Thyroid gland (tissue), 4 donors: Measurements from ENCODE around the gene CDKL5. TPM values are rescaled to one million over a fixed set of nuclear protein-coding genes. Genes with fewer than 3 reads are reported as not detected.

Source experiments
- DNase-seq, 2 donors: peaks; one replicate each; pipeline ENCODE4 v3.0.0-alpha.2; 2019
- H3K27ac ChIP-seq, 3 donors: fragments of 200-600 bp; sonication (generic); 1 replicate in 2 of 3; 2 replicates in 1 of 3; pipeline ENCODE4 v1.5.1; 2016 to 2019; ENCODE audit warnings: mild to moderate bottlenecking in 1 of 3, moderate library complexity in 1 of 3
- H3K27me3 ChIP-seq: fragments of 200-600 bp; sonication (generic); one replicate; pipeline ENCODE4 v1.5.1; 2019
- H3K36me3 ChIP-seq, 2 donors: fragments of 200-600 bp; sonication (generic); one replicate each; pipeline ENCODE4 v1.5.1; 2016 to 2019
- H3K4me1 ChIP-seq, 2 donors: fragments of 200-600 bp; sonication (generic); one replicate each; pipeline ENCODE4 v1.5.1; 2017 to 2019
- H3K4me3 ChIP-seq, 3 donors: fragments of 200-600 bp; sonication (generic); replicated peaks in 1 of 3; 1 replicate in 2 of 3; 2 replicates in 1 of 3; pipeline ENCODE4 v1.5.1; 2016; ENCODE audit warnings: mild to moderate bottlenecking in 1 of 3
- H3K9me3 ChIP-seq: fragments of 200-600 bp; sonication (generic); one replicate; pipeline ENCODE4 v1.5.1; 2017
- POLR2A ChIP-seq, 2 donors: fragments of 450-650 bp; IDR thresholded peaks; one replicate each; pipeline ENCODE4 v1.6.1; 2017; ENCODE audit warnings: antibody characterized with exemption in 2 of 2, mild to moderate bottlenecking in 2 of 2, moderate library complexity in 1 of 2
- WGBS, 2 donors: methylation state at CpG; one replicate each; pipeline ENCODE4 v1.1.5; 2017; 5-methylcytosine and 5-hydroxymethylcytosine counted together
- intact Hi-C: fragments of 100-400 bp; cut with DNase I; formaldehyde crosslinking; loops from one replicate; pipeline ENCODE4 v1.15.1; 2023
- total RNA-seq, 4 donors: library from RNA; depleted of rRNA; stranded (reverse); fragments of >200 nt; gene quantifications; one replicate each; pipeline ENCODE4 v1.2.3, GENCODE V29; 2016
- TF ChIP-seq, protein P1 (sequence below), 6 experiments: fragments of 200-600 bp in 3 of 6; fragments of 450-650 bp in 3 of 6; sonication (generic) in 3 of 6; IDR thresholded peaks; one replicate each; pipeline ENCODE4 v1.5.1; 2016 to 2019; ENCODE audit warnings: antibody characterized with exemption in 6 of 6, mild to moderate bottlenecking in 2 of 6, inconsistent platforms in 1 of 6, moderate library complexity in 1 of 6

Gene CDKL5
- total RNA-seq, 4 donors from 2014 or later: 8.4 to 14.8 (median 10.0) TPM

DNA sequence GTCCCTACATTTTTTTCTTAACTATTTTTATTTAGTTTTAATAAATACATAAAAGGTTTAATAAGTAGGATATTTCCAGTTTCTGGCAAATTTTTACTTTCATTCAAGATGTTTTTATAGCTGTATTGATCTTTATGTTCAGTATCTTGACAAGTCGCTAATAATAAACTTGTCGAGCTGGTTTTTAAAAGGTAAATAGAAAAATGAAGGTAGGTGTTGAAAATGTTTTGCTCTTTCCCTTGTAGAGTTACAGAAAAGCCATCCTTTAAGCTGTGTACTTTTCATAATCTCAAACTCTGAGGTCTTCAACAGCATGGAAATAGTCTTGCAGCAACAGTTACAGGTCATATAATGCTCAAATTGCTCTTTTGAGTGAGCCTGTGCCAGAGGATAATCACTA is 193.9 kb downstream of the CDKL5 start:
- WGBS, 2 donors: 81 to 84% methylated on average over 2 of the region's 2 CpGs
- no peaks in the 10 kb centered on the region for H3K4me1 ChIP-seq
- no peak for DNase-seq
- no peaks in the 10 kb centered on the region for H3K36me3 ChIP-seq
- no peaks in the 10 kb centered on the region for H3K9me3 ChIP-seq
- TF ChIP-seq, protein P1, sequence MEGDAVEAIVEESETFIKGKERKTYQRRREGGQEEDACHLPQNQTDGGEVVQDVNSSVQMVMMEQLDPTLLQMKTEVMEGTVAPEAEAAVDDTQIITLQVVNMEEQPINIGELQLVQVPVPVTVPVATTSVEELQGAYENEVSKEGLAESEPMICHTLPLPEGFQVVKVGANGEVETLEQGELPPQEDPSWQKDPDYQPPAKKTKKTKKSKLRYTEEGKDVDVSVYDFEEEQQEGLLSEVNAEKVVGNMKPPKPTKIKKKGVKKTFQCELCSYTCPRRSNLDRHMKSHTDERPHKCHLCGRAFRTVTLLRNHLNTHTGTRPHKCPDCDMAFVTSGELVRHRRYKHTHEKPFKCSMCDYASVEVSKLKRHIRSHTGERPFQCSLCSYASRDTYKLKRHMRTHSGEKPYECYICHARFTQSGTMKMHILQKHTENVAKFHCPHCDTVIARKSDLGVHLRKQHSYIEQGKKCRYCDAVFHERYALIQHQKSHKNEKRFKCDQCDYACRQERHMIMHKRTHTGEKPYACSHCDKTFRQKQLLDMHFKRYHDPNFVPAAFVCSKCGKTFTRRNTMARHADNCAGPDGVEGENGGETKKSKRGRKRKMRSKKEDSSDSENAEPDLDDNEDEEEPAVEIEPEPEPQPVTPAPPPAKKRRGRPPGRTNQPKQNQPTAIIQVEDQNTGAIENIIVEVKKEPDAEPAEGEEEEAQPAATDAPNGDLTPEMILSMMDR (IDR thresholded peaks at IDR 0.05): no peak
- no peak for TF ChIP-seq POLR2A (IDR thresholded peaks at IDR 0.05)
- H3K4me3 ChIP-seq: no peak overlapping the region
- no peak overlapping the region for H3K27ac ChIP-seq
- intact Hi-C loops: no loop called here
- no peaks in the 10 kb centered on the region for H3K27me3 ChIP-seq

GRCh38 chrX:18620349-18620748 is 194.9 kb downstream of the CDKL5 start:
- Histone ChIP-seq H3K27ac (no peak overlapping the region), H3K27me3 (no peaks in the 10 kb centered on the region), H3K4me3 (no peak overlapping the region), H3K36me3 (no peaks in the 10 kb centered on the region), H3K4me1 (no peaks in the 10 kb centered on the region), H3K9me3 (no peaks in the 10 kb centered on the region)
- WGBS, 2 donors: 87 to 88% methylated on average over 8 of the region's 8 CpGs
- TF ChIP-seq POLR2A (IDR thresholded peaks at IDR 0.05): no peak
- TF ChIP-seq, protein P1 (IDR thresholded peaks at IDR 0.05): no peak
- intact Hi-C loops: no loop called here
- DNase-seq: no peak

DNA sequence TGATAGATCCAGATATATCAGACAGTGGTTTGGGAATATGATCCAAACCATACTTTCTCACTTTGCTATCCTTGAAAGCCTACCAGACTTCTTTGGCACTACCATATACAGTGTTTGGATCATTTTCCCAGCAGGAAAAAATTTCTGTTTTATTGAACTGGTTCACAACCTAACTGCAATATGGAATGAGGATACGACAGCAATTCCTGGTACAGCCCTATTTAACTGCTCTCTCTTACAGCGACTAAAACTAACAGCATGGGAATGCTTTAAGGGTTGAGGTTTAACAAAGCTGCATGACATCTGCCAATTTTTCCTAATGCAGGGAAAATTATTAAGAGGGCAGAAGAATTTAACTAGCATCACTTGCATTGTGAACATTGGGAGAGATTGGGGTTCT is 199.2 kb downstream of the CDKL5 start:
- WGBS, 2 donors: 96 to 100% methylated on average over 2 of the region's 2 CpGs
- DNase-seq: no peak
- H3K36me3 ChIP-seq: no peaks in the 10 kb centered on the region
- no peak overlapping the region for H3K4me3 ChIP-seq
- H3K9me3 ChIP-seq: no peaks in the 10 kb centered on the region
- intact Hi-C loops: no loop called here
- no peaks in the 10 kb centered on the region for H3K27me3 ChIP-seq
- no peak overlapping the region for H3K27ac ChIP-seq
- TF ChIP-seq, protein P1 (IDR thresholded peaks at IDR 0.05): no peak
- no peak for TF ChIP-seq POLR2A (IDR thresholded peaks at IDR 0.05)
- H3K4me1 ChIP-seq: no peaks in the 10 kb centered on the region

DNA sequence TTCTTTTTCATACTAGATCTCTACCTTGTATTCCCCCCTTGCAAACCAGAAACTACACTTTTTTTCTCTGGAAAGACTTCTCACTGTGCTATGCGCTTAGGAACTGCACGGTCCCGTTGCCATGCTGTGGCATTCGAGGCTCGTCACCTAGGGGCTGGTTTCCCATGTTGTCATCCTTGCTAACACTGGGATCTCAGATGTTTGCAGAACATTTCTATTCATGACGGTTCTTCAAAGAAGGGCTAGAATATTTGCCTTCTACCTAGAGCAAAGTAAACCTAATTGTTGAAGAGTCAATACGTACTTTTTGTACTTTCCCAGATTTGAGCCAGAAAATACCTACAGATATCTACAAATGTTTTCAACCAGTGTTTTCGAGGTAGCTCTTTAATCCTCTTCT is 205.5 kb downstream of the CDKL5 start:
- TF ChIP-seq POLR2A (IDR thresholded peaks at IDR 0.05): no peak
- TF ChIP-seq, protein P1 (IDR thresholded peaks at IDR 0.05): no peak
- H3K27ac ChIP-seq: no peak overlapping the region
- no peaks in the 10 kb centered on the region for H3K4me1 ChIP-seq
- intact Hi-C loops: no loop called here
- no peaks in the 10 kb centered on the region for H3K9me3 ChIP-seq
- no peak overlapping the region for H3K4me3 ChIP-seq
- no peaks in the 10 kb centered on the region for H3K27me3 ChIP-seq
- no peaks in the 10 kb centered on the region for H3K36me3 ChIP-seq
- DNase-seq: no peak
- WGBS, 2 donors: 87 to 89% methylated on average over 8 of the region's 8 CpGs

GRCh38 chrX:18638398-18638797 is 213.0 kb downstream of the CDKL5 start:
- Histone ChIP-seq H3K27me3 (no peaks in the 10 kb centered on the region), H3K36me3 (no peaks in the 10 kb centered on the region), H3K4me1 (no peaks in the 10 kb centered on the region), H3K4me3 (no peak overlapping the region), H3K27ac (no peak overlapping the region), H3K9me3 (no peaks in the 10 kb centered on the region)
- DNase-seq: no peak
- intact Hi-C loops: no loop called here
- TF ChIP-seq, protein P1 (IDR thresholded peaks at IDR 0.05): no peak
- no peak for TF ChIP-seq POLR2A (IDR thresholded peaks at IDR 0.05)
- WGBS, 2 donors: 90 to 100% methylated on average over 2 of the region's 2 CpGs
